Measurements from ENCODE around the gene ACOD1. TPM values are rescaled to one million over a fixed set of nuclear protein-coding genes. Genes with fewer than 3 reads are reported as not detected.

Gene ACOD1
- polyA plus RNA-seq, 1 of the 3 experiments (the other 2 are of a cell fraction): not detected

- ChIA-PET CTCF (interaction anchor here (1.6 kb wide), 1 partner anchor 43 kb away, joined by 7 read pairs; no protein-coding TSS in a partner anchor), POLR2A (no interaction called here)
- no peaks in the 10 kb centered on the region for H3K79me2 ChIP-seq (ENCODE audit: insufficient read depth)
- DNase-seq: no peak
- peaks cover 9% of the 10 kb centered on the region for H3F3A ChIP-seq (replicated peaks; ENCODE audit: insufficient read depth)
- no peaks in the 10 kb centered on the region for H3K9me3 ChIP-seq
- no peaks in the 10 kb centered on the region for H3K36me3 ChIP-seq (replicated peaks in 1 of 2; ENCODE audit: control insufficient read depth in 1 of 2, insufficient read depth in 2 of 2, low read length in 1 of 2)
- H3K4me1 ChIP-seq (ENCODE audit: control insufficient read depth in 1 of 2, insufficient read depth in 2 of 2, low read depth in 1 of 2, low read length in 1 of 2): no peaks in the 10 kb centered on the region
- no peaks in the 10 kb centered on the region for H3K27me3 ChIP-seq (ENCODE audit: insufficient read depth)
- 18% methylated on average over 2 of the region's 2 CpGs for WGBS (ENCODE audit: low lambda C conversion rate)
- peak overlapping the region; percentile 49; the same call in 1 of the 2 replicates for H3K4me2 ChIP-seq
- H4K20me1 ChIP-seq (ENCODE audit: insufficient read depth): no peaks in the 10 kb centered on the region
- no peak overlapping the region for H3K9ac ChIP-seq
- H2AFZ ChIP-seq (ENCODE audit: low read depth): peak overlapping the region; percentile 80
- no peaks in the 10 kb centered on the region for H3K9me2 ChIP-seq
- TF ChIP-seq MEF2A (IDR thresholded peaks at IDR 0.05; ENCODE audit: borderline replicate concordance, low read depth) (no peak), TCF12 (IDR thresholded peaks at IDR 0.05) (peak; percentile 39; the same call in 1 of the 2 replicates), YY1 (IDR thresholded peaks at IDR 0.05; ENCODE audit: low read depth) (peak; percentile 36; the same call in 1 of the 2 replicates), JUND (IDR thresholded peaks at IDR 0.05) (peak; percentile 82), MXI1 (IDR thresholded peaks at IDR 0.05; ENCODE audit: low read depth, low read length) (no peak), FOXJ3 (CRISPR knock-in tag; IDR thresholded peaks at IDR 0.05) (no peak), FOSL2 (IDR thresholded peaks at IDR 0.05; ENCODE audit: borderline replicate concordance, low read depth) (peak; percentile 93), NFIC (IDR thresholded peaks at IDR 0.05; ENCODE audit: borderline replicate concordance) (peak; percentile 73)
- H3K4me3 ChIP-seq (ENCODE audit: low read depth in 2 of 2, low read length in 1 of 2): no peak overlapping the region
- H3K27ac ChIP-seq (ENCODE audit: low read depth in 2 of 2, low read length in 1 of 2): peak overlapping the region in 1 of 2 experiments; percentile 77; a peak in 2 of 4 replicates
These were observed 11.0 kb upstream of the ACOD1 start for GRCh38 chr13:76937281-76937820.

- ChIA-PET POLR2A (no interaction called here), CTCF (interaction anchor here (1.2 kb wide), 1 partner anchor 40 kb away, joined by 4 read pairs; no protein-coding TSS in a partner anchor)
- 84% methylated on average over 3 of the region's 3 CpGs for WGBS (ENCODE audit: low lambda C conversion rate)
These were observed 9.1 kb upstream of the ACOD1 start for GRCh38 chr13:76939215-76939614.

More at GRCh38 chr13:76939215-76939614, 9.1 kb upstream of the ACOD1 start:
- H3K79me2 ChIP-seq (ENCODE audit: insufficient read depth): no peaks in the 10 kb centered on the region
- H3K9me2 ChIP-seq: no peaks in the 10 kb centered on the region
- no peaks in the 10 kb centered on the region for H3K36me3 ChIP-seq (replicated peaks in 1 of 2; ENCODE audit: control insufficient read depth in 1 of 2, insufficient read depth in 2 of 2, low read length in 1 of 2)
- no peaks in the 10 kb centered on the region for H3K4me1 ChIP-seq (ENCODE audit: control insufficient read depth in 1 of 2, insufficient read depth in 2 of 2, low read depth in 1 of 2, low read length in 1 of 2)
- no peak overlapping the region for H3K9ac ChIP-seq
- H3K27ac ChIP-seq (ENCODE audit: low read depth in 2 of 2, low read length in 1 of 2): no peak overlapping the region
- no peak overlapping the region for H2AFZ ChIP-seq (ENCODE audit: low read depth)
- no peak for DNase-seq
- H3K4me2 ChIP-seq: no peak overlapping the region
- peaks cover 9% of the 10 kb centered on the region for H3F3A ChIP-seq (replicated peaks; ENCODE audit: insufficient read depth)
- H3K9me3 ChIP-seq: no peaks in the 10 kb centered on the region
- H3K27me3 ChIP-seq (ENCODE audit: insufficient read depth): no peaks in the 10 kb centered on the region
- no peaks in the 10 kb centered on the region for H4K20me1 ChIP-seq (ENCODE audit: insufficient read depth)
- no peak overlapping the region for H3K4me3 ChIP-seq (ENCODE audit: low read depth in 2 of 2, low read length in 1 of 2)
- TF ChIP-seq RAD21 (IDR thresholded peaks at IDR 0.05; ENCODE audit: low read length) (no peak), REST (IDR thresholded peaks at IDR 0.05; ENCODE audit: low read depth, low read length) (no peak), NFIC (IDR thresholded peaks at IDR 0.05; ENCODE audit: borderline replicate concordance) (no peak), MEF2A (IDR thresholded peaks at IDR 0.05; ENCODE audit: borderline replicate concordance, low read depth) (no peak), EZH2phosphoT487 (IDR thresholded peaks at IDR 0.05; ENCODE audit: borderline replicate concordance, low read depth) (no peak), MAX (IDR thresholded peaks at IDR 0.05; ENCODE audit: low read depth) (no peak)
